ENCODE measurements around the gene DTWD2.
"Not testable (repeated sequence)": the region's sequence is repeated elsewhere in the genome, so short reads cannot be mapped to it uniquely, and the experiment has no call there.

The DTWD2 gene, protein sequence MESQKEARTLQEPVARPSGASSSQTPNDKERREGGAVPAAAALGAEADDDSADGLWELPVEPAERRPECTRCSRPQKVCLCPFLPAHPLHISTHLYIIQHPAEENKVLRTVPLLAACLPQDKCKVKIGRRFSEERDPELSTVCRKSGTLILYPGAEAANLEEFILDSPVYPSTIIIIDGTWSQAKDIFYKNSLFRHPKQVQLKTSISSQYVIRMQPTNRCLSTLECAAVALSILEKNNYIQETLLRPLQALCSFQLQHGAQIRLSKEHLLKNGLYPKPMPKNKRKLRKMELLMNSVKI

DNA sequence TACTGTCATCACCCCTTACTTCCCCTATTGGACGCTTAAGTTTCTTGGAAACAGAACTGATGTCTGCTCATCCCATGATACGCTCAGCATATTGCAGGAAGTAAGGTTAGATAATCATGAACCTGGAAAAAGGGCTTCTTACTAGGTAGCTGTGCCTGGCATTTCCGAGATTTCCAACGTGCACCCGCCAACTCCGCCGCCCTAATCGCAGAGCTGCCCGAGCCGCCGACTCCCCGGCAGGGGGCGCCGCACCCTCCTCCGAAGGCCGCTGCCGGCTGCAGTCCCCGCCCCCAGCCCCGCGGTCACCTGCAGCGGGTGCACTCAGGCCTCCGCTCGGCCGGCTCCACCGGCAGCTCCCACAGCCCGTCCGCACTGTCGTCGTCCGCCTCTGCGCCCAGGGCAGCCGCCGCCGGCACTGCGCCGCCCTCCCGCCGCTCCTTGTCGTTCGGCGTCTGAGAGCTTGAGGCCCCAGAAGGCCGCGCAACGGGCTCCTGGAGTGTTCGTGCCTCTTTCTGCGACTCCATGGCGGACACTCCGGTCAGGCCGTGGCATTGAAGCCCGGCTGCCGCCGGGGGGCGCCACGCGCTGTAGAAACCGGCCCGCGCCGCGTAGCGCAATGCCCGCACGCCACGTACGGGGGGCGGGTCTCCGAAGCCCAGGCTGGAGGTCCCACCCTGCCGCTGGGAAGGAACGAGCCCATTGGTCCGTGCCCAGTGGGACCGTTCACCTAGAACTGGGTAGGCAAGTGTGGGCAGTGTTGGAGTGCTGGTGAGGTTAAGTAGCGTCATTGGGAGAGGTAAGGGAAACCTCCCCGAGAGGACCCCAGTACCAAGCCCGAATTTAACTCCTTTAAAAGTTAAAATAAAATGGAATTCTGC lies at the start of gene DTWD2:
TSS of gene DTWD2 (minus strand) at position 560 of the 878 bp plus-strand sequence. CDS start at position 524, 36 bp downstream.
- DNase-seq (ENCODE audit: low read depth in 2 of 2): peak; percentile 89 to 91

DNA sequence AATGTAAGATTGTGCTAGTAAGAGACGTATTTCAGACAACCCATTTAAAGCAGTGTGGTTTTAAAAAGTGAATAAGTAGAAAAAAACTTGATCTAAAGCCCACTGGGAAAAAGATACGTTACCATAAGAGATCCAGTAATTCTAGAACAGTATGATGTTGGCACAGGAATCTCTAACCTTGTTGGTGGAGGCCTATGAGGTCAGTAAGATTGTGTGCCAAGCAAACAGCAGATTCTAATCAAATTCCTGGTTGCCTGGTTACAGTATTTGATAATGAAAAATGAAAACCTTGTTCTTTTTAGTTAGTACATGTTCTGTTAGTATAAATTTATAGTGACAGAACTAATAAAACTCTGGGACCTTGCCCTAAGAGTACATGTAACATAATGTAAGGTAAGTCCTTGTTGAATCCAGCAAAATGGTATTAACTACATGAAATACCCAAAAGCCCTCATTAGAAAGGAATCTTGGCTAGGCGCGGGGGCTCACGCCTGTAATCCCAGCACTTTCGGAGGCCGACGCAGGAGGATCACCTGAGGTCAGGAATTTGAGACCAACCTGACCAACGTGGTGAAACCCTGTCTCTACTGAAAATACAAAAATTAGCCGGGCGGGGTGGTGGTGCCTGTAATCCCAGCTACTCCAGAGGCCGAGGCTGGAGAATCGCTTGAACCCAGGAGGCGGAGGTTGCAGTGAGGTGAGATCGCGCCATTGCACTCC lies 49.3 kb upstream of the DTWD2 start:
- DNase-seq (ENCODE audit: low read depth in 2 of 2): no peak

DNA sequence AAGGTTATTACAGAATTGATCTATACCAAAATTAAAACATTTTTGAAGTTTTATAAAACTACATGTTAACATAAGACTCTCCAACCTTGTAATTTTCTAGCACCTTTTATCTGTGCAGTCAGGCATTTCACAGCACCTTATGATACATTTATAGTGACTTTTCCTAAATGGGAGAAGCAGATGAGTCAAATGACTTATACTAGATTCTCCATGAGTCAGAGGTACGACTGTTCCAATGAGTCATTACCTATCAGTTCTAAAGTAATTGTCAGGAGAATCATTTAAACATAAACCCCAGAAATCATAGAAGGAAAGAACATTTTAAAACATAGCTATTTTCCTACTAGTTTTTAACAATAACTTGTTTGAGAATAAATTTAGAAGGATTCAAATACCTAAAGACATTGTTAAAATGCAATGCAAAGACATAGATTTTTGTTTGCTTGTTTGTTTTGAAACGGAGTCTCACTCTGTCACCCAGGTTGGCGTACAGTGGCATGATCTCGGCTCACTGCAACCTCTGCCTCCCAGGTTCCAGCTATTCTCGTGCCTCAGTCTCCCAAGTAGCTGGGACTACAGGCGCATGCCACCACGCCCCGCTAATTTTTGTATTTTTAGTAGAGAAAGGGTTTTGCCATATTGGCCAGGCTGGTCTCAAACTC lies 47.9 kb upstream of the DTWD2 start:
- DNase-seq (ENCODE audit: low read depth in 2 of 2): no peak

DNA sequence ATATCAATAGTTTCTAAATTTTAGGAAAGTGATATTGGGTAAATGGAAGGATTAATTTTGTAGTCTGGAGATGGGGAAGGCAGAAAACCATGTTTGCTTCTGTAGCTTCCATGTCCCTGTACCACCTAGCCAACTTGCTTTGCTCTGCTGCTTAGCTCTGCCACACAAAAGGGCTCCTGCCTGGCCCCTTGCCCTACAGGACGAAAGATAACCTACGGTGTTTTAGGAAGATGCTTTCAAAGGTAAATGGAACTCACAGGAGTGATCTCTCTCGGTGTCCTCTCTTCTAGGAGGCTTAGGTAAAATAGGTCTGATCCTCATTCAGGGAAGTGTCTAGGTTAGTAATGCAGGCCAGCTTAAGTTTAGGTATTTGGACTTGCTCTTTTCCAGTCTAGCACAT lies 44.8 kb upstream of the DTWD2 start:
- no peak for DNase-seq (ENCODE audit: low read depth in 2 of 2)

DNA sequence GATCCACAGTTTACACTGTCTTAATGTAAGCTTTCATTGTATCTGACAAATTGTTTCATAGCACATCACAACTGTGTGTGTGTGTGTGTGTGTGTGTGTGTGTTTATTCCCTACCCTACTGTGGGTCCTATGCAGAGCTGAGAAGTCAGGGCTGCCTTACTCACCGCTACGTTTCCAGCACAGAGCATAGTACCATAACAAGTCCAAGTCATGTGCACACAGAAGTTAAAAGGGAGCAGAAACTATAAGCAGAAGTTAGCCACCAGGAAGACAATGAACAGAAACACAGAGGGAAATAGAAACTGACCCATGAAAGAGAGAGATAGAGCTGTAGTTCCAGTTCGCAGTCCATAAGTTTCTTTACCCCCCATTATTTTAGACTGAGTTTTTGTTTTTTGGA lies 44.3 kb upstream of the DTWD2 start:
- DNase-seq (ENCODE audit: low read depth in 2 of 2): no peak

DNA sequence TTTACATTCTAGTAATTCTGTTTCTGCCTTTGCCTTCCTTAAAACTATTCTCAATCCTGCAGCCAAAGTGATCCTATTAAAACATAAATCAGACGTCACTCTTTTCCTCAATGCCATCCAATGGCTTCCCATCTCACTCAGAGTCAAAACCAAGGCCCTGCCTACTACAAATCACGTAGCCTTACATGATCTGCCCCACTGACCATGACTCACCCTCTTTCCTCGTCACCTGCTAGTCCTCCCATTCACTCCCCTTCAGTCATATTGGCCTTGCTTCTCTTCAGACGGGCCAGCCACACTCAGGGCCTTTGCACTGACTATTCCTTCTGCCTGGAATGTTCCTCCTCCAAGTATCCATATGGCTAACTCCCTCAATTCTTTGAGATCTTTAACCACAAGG lies 43.6 kb upstream of the DTWD2 start:
- DNase-seq (ENCODE audit: low read depth in 2 of 2): no peak

DNA sequence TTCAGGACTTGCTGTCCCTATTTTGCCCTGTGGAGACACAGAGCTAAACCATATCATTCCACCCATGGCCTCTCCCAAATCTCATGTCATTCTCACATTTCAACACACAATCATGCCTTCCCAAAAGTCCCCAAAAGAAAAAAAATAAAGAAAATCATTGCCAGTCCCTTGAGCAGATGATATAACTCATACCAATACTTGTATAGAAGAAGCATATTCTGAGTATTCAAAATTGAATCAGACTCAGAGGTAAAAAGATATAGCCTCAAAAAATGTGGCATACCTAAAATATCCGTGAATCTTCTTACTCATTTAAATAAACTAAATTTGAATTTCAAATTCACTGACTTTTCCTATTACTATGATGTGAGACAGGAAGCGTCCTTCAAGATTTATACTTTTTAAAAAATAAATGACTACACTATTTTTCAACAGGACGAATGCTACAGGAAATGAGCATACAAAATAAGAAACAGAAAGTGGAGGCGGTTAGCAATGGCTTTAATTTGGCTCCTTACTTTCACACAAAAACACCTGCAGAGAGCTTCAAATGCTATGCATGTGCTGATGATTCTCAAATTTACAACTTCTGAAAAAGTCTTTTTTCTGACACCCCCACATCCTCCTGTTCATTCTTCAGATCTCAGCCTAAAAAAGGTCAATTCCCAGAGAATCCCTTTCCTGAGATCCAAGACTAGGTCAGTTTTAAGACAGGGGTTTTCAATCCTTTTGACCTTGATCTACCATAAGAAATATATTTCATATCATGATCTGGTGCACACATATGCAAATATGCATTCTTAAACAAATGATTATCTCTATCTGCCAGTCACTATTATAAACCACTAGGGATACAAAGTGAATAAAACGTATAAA lies 42.9 kb upstream of the DTWD2 start:
- DNase-seq (ENCODE audit: low read depth in 2 of 2): no peak

DNA sequence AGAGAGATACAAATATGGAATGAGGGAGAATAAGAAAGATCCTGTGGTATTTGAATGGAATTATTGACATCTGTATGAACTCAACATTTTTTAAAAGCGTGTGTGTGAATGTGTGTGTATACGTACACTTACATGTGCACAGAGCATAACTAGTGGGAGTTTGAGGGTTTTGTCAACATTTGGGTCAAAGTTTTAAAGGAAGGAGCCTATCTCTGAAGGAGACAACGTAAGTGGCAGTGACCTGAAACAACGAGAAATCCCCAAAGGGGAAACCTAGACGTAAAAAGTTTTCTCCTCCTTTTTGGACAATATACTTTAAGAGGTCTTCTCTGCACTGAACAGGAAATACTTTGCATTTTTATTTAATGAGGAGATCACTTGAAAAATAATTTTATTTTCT lies 40.2 kb upstream of the DTWD2 start:
- no peak for DNase-seq (ENCODE audit: low read depth in 2 of 2)

DNA sequence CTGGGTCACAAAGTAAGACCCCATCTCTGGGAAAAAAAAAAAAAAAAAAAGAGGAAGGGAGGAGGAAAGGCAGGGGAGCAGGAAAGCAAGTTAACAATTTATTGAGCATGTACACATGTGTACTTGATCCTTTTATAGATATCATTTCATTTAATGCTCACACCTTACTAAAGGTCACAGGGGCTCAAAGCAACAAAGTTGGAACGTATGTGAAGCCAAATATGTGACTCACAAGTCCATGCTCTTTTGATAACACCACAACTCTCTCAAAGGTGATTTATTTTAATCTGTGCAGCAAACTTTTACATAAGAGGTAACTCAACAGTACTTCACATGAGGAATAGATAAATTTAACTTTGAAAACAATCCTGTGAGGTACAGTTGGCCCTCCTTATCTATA lies 34.4 kb upstream of the DTWD2 start:
- no peak for DNase-seq (ENCODE audit: low read depth in 2 of 2)

DNA sequence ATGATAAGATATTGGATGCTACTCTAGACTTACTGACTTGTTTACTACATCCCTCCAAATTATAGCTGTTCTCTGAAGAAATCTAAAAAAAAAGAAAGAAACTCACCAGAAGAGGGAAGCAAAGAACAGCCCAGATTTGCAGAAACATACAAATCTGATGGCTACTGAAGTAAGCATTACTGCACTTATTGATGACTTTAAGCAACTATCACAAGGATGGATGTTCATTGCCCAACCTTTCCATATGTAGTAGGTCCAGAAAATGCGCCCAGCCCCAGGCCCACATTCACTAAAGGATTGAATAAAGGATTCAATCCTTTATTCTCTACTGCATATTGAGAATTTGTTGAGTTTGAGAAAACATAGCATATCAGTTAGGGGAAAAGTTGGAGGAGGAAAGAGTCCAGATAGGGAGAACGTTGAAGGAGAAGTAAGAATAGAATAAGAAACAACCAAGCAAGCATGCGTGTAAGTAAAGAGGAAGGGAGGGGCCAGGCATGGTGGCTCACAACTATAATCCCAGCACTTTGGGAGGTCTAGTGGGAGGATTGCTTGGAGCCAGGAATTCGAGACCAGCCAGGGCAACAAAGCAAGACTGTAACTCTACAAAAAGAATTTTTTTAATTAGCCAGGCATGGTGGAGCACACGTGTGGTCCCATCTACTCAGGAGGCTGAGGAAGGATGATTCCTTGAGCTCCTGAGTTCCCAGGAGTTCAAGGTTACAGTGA lies 33.8 kb upstream of the DTWD2 start:
- DNase-seq (ENCODE audit: low read depth in 2 of 2): no peak

DNA sequence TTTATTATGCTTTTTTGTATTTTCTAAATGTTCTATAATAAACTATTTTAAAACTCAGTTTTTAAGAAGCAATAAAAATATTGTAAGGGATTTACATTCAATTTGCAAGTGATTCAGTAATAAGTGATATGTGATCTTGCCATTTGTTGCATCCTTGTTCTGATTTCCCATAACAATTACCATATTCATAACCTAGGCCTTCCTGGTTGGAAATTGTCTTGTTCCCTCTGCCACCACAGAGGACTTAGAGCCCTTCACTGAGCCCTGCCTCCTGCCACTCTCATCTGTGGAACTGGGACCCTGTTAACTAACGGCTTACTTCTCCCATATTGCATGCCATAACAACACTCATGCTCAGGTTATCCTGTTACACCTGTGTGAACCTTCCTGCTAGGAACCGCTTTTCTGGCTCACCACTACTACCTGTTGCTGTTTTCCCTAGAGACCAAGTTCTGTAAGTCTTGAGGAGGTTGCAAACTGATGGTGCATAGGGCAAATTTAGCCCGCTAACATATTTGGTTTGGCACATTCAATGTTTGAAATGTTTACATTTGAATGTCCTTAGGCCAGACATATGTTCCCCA lies 32.9 kb upstream of the DTWD2 start:
- DNase-seq (ENCODE audit: low read depth in 2 of 2): no peak

DNA sequence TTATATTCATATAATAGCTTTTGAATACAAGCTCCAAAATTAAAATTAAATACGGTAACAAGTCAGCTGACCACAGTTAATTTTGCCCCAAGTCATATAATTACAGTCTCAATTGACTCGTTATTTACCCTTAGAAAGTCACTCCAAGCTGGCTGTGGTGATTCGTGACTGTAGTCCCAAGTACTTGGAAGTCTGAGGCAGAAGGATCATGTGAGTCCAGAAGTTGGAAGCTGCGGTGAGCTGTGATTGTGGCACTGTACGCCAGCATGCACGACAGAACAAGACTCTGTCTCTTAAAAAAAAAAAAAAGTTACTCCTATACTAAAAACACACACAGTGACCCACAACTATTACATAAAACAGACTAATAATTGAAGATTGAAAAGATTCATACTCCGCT lies 31.6 kb upstream of the DTWD2 start:
- no peak for DNase-seq (ENCODE audit: low read depth in 2 of 2)

DNA sequence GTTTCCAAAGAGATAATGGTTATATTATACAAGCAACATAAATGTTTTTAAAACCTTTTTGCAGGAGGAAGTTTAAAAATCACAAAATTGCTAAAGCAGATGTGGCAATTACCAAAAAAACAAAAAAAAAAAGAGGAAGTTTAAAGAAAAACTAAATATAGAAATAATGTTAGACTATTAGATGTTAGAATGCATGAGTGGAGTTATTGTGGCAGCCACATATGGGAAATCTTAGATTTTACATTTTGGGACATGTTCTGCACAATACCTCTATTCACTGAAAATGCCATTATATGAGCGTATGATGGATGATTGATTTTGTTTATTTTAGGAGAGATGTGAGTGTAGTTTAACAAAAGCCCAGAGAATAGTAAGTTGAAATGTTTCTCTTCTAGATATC lies 31.2 kb upstream of the DTWD2 start:
- DNase-seq (ENCODE audit: low read depth in 2 of 2): no peak

DNA sequence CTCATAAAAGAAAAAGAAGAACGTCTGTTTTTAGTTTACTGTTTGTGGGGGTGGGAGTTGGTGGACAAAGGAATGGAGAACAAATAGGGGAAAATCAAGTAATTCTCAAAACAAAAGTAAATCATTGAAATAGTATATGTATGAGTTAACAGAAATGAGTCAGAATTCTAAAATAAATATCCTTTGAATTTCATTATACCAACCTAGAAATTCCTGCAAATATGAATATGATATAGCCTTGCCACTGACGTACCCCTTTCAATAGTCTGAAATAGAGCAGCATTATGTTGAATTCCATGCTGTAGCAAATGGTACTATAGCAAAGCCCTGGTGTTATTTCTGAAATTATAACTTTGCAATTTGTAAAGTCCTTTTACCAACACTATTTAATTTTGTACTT lies 29.6 kb upstream of the DTWD2 start:
- DNase-seq (ENCODE audit: low read depth in 2 of 2): no peak

DNA sequence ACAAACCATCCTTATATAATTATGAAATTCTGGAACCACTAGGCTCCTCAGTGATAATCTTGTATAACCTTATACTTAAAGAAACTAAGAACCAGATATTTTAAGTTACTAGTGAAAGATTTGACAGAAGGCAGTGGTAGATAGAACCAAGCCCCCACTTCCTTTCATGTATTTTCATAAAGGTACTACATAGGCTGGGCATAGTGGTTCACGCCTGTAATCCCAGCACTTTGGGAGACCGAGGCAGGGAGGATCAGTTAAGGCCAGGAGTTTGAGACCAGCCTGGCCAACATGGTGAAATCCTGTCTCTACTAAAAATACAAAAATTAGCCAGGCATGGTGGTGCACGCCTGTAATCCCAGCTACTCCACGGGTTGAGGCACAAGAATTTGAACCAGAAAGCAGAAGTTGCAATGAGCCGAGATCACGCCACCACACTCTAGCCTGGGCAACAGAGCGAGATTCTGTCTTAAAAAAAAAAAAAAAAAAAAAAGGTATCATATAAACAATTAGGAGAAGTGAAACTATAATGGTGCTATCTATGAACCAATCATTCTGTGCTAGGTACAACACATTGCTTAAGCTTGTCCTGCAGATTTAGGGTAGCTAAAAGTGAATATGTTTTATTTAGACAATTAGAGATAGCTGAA lies 27.9 kb upstream of the DTWD2 start:
- no peak for DNase-seq (ENCODE audit: low read depth in 2 of 2)

DNA sequence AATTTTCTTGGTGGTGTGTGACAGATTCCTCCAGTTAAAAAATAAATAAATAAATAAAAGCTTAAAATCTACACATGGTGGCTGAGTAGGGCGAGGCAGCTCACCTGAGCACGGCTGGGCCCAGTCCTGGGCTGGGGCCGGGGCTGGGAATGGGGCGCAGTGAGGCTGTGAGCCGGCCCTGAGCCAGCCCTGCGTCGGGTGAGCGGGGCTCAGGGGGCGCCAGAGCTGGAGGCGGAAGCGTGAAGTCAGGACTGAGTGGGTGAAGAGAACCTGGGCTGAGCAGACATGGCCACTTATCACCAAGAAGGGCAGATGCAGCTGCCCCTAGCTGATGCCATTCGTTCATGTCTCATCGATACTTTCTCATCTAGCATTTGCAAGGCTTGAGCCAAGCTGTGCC lies 22.8 kb upstream of the DTWD2 start:
- DNase-seq (ENCODE audit: low read depth in 2 of 2): no peak

DNA sequence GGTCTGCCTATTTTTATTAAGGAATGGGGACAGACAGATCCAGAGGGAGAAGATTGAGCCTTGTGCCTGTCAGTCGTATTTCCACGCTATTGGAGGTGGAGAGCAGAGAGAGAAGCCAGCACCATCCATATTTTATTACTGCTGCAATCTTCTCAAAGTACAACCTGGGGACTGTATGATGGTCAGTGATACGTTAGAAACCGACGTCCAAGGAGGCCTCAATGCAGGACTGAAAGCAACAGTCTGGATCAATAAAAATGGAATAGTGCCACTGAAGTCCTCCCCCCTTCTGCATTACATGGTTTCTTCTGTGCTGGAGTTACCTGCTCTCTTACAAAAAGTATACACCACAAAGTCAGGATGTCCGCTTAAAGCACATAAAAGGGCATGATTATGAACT lies 21.9 kb upstream of the DTWD2 start:
- no peak for DNase-seq (ENCODE audit: low read depth in 2 of 2)

DNA sequence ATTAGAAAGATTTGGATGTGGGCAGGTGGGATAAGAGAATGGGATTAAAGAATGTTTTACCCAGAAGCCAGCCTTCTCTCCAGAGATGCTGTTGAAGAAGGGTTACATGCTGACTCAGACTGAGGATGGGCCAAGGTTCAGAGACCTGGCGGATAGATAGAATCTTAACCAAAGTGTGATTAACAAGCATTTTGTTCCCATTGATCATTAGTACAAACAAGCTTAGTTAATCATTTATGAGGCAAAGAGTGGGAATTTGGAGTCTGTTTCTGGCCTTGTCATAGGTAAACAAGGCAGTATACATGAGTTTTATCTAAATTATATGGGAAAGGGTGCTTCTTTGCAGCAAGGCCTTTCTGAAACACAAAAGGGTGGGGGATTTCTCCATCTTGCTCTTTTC lies 20.8 kb upstream of the DTWD2 start:
- no peak for DNase-seq (ENCODE audit: low read depth in 2 of 2)

DNA sequence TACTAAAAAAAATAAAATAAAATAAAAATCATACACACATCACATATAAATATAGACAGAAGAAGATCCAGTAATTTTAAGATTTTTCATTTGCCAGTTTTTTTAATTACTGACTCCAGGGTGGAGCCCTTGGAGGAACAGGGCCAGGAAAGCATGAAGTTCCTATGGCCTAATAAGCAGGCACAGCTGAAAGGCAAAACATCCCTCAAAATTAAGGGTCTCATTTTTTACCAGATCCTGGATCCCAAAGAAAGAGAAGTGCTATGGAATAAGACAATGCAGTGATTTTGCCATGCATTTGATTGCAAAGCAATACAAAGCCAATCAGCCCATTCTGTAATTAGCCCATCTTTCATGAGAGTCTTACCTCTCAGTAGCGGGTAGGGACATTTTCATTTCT lies 11.3 kb upstream of the DTWD2 start:
- DNase-seq (ENCODE audit: low read depth in 2 of 2): no peak

DNA sequence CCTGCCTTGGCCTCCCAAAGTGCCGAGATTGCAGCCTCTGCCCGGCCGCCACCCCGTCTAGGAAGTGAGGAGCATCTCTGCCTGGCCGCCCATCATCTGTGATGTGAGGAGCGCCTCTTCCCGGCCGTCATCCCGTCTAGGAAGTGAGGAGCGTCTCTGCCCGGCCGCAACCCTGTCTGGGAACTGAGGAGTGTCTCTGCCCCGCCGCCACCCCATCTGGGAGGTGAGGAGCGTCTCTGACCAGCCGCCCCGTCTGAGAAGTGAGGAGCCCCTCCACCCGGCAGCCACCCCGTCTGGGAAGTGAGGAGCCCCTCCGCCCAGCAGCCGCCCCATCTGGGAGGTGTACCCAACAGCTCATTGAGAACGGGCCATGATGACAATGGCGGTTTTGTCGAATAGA lies 10.5 kb upstream of the DTWD2 start:
- not testable (repeated sequence) for DNase-seq (ENCODE audit: low read depth in 2 of 2)

Measured in activated CD4-positive, alpha-beta T cell treated with anti-CD3 and anti-CD28 coated beads for 24 hours (primary cell).